ENCODE measurements around the gene LEP. TPM values are rescaled to one million over a fixed set of nuclear protein-coding genes. Genes with fewer than 3 reads are reported as not detected.

LEP gene
- total and polyA plus RNA-seq, 4 donors, result 0.37 to 1.3 TPM; not detected in 2

- Histone ChIP-seq H3K36me3 (ENCODE audit: control insufficient read depth in 4 of 4, insufficient read depth in 4 of 4, low read length in 4 of 4) (no peaks in the 10 kb centered on the region), H3K9ac (ENCODE audit: insufficient read depth in 1 of 2, low read length in 2 of 2) (no peak overlapping the region), H3K27me3 (ENCODE audit: control insufficient read depth in 3 of 3, insufficient read depth in 3 of 3, low read length in 2 of 3) (no peaks in the 10 kb centered on the region), H3K9me3 (ENCODE audit: control insufficient read depth in 4 of 4, insufficient read depth in 3 of 4, low read length in 3 of 4) (peaks cover 0 to 3% (median 0%) of the 10 kb centered on the region in 4 donors), H3K4me3 (no peak overlapping the region), H3K4me1 (ENCODE audit: control insufficient read depth in 5 of 5, insufficient read depth in 5 of 5, low read length in 5 of 5) (peaks cover 0 to 10% (median 6%) of the 10 kb centered on the region in 5 donors), H3K27ac (ENCODE audit: low read depth in 1 of 2, low read length in 1 of 2) (no peak overlapping the region)
- TF ChIP-seq, protein P1, sequence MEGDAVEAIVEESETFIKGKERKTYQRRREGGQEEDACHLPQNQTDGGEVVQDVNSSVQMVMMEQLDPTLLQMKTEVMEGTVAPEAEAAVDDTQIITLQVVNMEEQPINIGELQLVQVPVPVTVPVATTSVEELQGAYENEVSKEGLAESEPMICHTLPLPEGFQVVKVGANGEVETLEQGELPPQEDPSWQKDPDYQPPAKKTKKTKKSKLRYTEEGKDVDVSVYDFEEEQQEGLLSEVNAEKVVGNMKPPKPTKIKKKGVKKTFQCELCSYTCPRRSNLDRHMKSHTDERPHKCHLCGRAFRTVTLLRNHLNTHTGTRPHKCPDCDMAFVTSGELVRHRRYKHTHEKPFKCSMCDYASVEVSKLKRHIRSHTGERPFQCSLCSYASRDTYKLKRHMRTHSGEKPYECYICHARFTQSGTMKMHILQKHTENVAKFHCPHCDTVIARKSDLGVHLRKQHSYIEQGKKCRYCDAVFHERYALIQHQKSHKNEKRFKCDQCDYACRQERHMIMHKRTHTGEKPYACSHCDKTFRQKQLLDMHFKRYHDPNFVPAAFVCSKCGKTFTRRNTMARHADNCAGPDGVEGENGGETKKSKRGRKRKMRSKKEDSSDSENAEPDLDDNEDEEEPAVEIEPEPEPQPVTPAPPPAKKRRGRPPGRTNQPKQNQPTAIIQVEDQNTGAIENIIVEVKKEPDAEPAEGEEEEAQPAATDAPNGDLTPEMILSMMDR (IDR thresholded peaks at IDR 0.05; ENCODE audit: control extremely low read depth, extremely low read depth), result no peak
- DNase-seq (peak; percentile 31 to 60 (median 48)), ATAC-seq (ENCODE audit: insufficient read depth, low FRiP score) (no peak)
- WGBS, 2 donors, result 58 to 76% methylated on average over 11 of the region's 11 CpGs
These were observed 18.3 kb downstream of the LEP start for GRCh38 chr7:128259131-128260061.

DNA sequence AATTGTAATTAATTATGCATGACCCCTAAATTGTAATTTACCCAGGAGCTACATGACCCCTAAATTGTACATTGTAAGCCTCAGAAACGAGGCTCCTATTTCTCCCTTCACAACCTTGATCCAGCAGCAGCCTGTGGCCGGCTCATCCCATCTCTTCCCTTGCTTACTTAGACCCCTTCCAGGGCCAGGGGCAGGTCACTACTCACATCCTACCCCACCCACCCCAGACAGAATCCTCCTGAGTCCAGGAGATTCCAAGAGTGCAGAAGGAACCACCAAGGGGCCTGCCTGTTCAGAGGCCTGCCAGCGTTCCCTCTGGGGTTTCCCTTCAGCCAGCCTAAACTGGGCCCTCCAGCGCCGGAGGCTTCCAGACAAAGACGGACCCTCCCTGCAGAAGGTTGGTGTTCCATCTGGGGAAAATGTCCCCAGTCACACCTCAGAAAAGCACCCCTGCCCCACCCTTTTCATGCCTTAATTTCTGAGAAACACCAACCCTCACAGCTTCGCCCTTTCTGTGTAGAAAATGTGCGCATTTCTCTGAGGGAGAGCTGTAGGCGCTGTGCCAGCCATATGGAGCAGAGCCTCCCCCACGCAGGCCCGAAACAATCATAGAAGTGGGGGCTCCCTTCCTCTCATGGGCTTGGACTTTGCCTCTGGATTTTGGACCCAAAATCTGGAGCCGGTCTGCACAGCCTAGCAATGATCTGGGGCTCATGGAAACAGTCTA is 19.2 kb downstream of the LEP start:
- TF ChIP-seq, protein P1 (IDR thresholded peaks at IDR 0.05; ENCODE audit: control extremely low read depth, extremely low read depth), result no peak
- WGBS, 2 donors, result 87 to 91% methylated on average over 12 of the region's 12 CpGs
- H3K36me3 ChIP-seq (ENCODE audit: control insufficient read depth in 4 of 4, insufficient read depth in 4 of 4, low read length in 4 of 4), result no peaks in the 10 kb centered on the region
- DNase-seq (no peak), ATAC-seq (ENCODE audit: insufficient read depth, low FRiP score) (no peak)
- H3K27me3 ChIP-seq (ENCODE audit: control insufficient read depth in 3 of 3, insufficient read depth in 3 of 3, low read length in 2 of 3), result no peaks in the 10 kb centered on the region
- H3K9ac ChIP-seq (ENCODE audit: insufficient read depth in 1 of 2, low read length in 2 of 2), result no peak overlapping the region
- no peak overlapping the region for H3K27ac ChIP-seq (ENCODE audit: low read depth in 1 of 2, low read length in 1 of 2)
- H3K9me3 ChIP-seq (ENCODE audit: control insufficient read depth in 4 of 4, insufficient read depth in 3 of 4, low read length in 3 of 4), result peaks cover 0 to 3% (median 0%) of the 10 kb centered on the region in 4 donors
- no peak overlapping the region for H3K4me3 ChIP-seq
- H3K4me1 ChIP-seq (ENCODE audit: control insufficient read depth in 5 of 5, insufficient read depth in 5 of 5, low read length in 5 of 5), result peaks cover 0 to 10% (median 6%) of the 10 kb centered on the region in 5 donors

GRCh38 chr7:128262273-128263028 is 21.4 kb downstream of the LEP start:
- WGBS, 2 donors, result 95 to 96% methylated on average over 15 of the region's 15 CpGs
- H3K9ac ChIP-seq (ENCODE audit: insufficient read depth in 1 of 2, low read length in 2 of 2), result no peak overlapping the region
- no peaks in the 10 kb centered on the region for H3K36me3 ChIP-seq (ENCODE audit: control insufficient read depth in 4 of 4, insufficient read depth in 4 of 4, low read length in 4 of 4)
- peaks cover 0 to 3% (median 0%) of the 10 kb centered on the region in 4 donors for H3K9me3 ChIP-seq (ENCODE audit: control insufficient read depth in 4 of 4, insufficient read depth in 3 of 4, low read length in 3 of 4)
- no peak overlapping the region for H3K4me3 ChIP-seq
- DNase-seq (no peak), ATAC-seq (ENCODE audit: insufficient read depth, low FRiP score) (no peak)
- TF ChIP-seq, protein P1 (IDR thresholded peaks at IDR 0.05; ENCODE audit: control extremely low read depth, extremely low read depth), result no peak
- no peak overlapping the region for H3K27ac ChIP-seq (ENCODE audit: low read depth in 1 of 2, low read length in 1 of 2)
- H3K27me3 ChIP-seq (ENCODE audit: control insufficient read depth in 3 of 3, insufficient read depth in 3 of 3, low read length in 2 of 3), result no peaks in the 10 kb centered on the region
- peaks cover 0 to 17% (median 10%) of the 10 kb centered on the region in 5 donors for H3K4me1 ChIP-seq (ENCODE audit: control insufficient read depth in 5 of 5, insufficient read depth in 5 of 5, low read length in 5 of 5)
